Astrocyte of the spinal cord (primary cell): Measurements from ENCODE around the gene GMPS.

Experiments used
- DNase-seq: peaks from one replicate; pipeline ENCODE4 v3.0.0; 2011; ENCODE audit warnings: low read depth, low spot score
- H3K4me3 ChIP-seq: 2 replicates; pipeline ENCODE4 v1.5.1; 2011; ENCODE audit warnings: low read depth, mild to moderate bottlenecking, low read length, moderate library complexity
- in situ Hi-C: cut with HindIII; loops from 2 replicates; pipeline ENCODE4 v1.10.0; 2017; ENCODE audit warnings: low sequenced_read_pairs
- TF ChIP-seq, protein P1 (sequence below): IDR thresholded peaks from 2 replicates; pipeline ENCODE4 v1.5.1; 2012; ENCODE audit warnings: low read depth, mild to moderate bottlenecking, low read length, inconsistent platforms

Gene GMPS

GRCh38 chr3:155978324-155978723 is 107.9 kb downstream of the GMPS start:
- in situ Hi-C loops: no loop called here
- H3K4me3 ChIP-seq: no peak overlapping the region
- TF ChIP-seq, protein P1, sequence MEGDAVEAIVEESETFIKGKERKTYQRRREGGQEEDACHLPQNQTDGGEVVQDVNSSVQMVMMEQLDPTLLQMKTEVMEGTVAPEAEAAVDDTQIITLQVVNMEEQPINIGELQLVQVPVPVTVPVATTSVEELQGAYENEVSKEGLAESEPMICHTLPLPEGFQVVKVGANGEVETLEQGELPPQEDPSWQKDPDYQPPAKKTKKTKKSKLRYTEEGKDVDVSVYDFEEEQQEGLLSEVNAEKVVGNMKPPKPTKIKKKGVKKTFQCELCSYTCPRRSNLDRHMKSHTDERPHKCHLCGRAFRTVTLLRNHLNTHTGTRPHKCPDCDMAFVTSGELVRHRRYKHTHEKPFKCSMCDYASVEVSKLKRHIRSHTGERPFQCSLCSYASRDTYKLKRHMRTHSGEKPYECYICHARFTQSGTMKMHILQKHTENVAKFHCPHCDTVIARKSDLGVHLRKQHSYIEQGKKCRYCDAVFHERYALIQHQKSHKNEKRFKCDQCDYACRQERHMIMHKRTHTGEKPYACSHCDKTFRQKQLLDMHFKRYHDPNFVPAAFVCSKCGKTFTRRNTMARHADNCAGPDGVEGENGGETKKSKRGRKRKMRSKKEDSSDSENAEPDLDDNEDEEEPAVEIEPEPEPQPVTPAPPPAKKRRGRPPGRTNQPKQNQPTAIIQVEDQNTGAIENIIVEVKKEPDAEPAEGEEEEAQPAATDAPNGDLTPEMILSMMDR: peak; percentile 43
- no peak for DNase-seq

DNA sequence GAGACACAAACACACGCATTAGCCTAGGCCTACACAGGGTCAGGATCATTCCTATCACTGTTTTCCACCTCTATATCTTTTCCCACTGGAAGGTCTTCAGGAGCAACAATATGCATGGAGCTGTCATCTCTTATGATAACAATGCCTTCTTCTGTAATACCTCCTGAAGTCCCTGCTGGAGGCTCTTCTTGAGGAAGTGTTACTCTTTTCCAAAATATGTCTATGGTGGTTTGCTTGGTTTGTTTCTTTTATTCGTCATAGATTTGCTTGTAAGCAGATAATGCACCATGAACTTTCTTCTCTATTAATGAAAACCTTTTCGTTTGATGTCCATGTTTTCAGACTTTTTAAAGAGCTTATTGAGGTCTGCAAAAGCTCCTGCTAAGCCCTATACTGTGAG is 109.3 kb downstream of the GMPS start:
- TF ChIP-seq, protein P1: no peak
- no peak overlapping the region for H3K4me3 ChIP-seq
- in situ Hi-C loops: no loop called here
- DNase-seq: peak; percentile 50

- TF ChIP-seq, protein P1: no peak
- H3K4me3 ChIP-seq: no peak overlapping the region
- DNase-seq: no peak
Measured at GRCh38 chr3:155981669-155982068, 111.2 kb downstream of the GMPS start.

GRCh38 chr3:155983834-155984474 is 113.5 kb downstream of the GMPS start:
- TF ChIP-seq, protein P1: no peak
- in situ Hi-C loops: no loop called here
- DNase-seq: no peak
- no peak overlapping the region for H3K4me3 ChIP-seq

More at GRCh38 chr3:155981669-155982068, 111.2 kb downstream of the GMPS start:
- in situ Hi-C loops: no loop called here

DNA sequence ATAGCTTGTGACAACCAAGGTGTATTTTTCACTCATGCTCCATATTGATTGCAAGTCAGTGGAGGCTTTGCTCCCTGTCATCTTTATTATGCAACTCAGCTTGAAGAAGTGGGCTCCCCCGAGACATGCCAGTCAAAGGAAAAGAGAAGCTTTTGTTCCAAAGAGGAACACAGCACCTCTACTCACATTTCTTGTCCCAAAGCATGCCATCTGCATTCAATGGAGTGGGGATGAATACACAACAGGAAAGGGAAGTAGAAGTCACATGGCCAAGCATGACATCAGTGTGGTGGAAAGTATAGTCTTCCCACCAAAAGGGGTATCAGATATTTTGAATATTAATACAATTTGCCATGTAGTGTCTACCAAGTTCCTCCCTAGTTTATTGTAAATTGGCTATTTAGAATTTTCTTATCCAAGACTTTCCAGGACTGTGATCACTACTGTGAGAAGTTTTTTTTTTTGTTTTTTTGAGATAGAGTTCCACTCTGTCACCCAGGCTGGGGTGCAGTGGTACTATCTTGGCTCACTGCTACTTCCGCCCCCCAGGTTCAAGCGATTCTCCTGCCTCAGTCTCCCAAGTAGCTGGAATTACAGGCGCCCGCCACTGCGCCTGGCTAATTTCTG is 114.5 kb downstream of the GMPS start:
- DNase-seq: no peak
- H3K4me3 ChIP-seq: no peak overlapping the region
- in situ Hi-C loops: no loop called here
- TF ChIP-seq, protein P1: no peak

- H3K4me3 ChIP-seq: no peak overlapping the region
- DNase-seq: no peak
- TF ChIP-seq, protein P1: no peak
- in situ Hi-C loops: no loop called here
Measured at GRCh38 chr3:155989536-155989935, 119.1 kb downstream of the GMPS start.
